ENCODE results near the gene MAGEA9.
"Not testable (repeated sequence)": the region's sequence is repeated elsewhere in the genome, so short reads cannot be mapped to it uniquely, and the experiment has no call there.

MAGEA9 gene

DNA sequence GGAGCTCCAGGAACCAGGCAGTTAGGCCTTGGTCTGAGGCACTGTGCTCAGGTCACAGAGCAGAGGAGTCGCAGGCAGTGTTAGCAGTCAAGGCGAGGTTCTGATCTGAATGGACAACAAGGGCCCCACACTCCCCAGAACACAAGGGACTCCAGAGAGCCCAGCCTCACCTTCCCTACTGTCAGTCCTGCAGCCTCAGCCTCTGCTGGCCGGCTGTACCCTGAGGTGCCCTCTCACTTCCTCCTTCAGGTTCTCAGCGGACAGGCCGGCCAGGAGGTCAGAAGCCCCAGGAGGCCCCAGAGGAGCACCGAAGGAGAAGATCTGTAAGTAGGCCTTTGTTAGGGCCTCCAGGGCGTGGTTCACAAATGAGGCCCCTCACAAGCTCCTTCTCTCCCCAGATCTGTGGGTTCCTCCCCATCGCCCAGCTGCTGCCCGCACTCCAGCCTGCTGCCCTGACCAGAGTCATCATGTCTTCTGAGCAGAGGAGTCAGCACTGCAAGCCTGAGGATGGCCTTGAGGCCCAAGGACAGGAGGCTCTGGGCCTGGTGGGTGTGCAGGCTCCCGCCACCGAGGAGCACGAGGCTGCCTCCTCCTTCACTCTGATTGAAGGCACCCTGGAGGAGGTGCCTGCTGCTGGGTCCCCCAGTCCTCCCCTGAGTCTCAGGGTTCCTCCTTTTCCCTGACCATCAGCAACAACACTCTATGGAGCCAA is 26.2 kb downstream of the MAGEA9 start:
- DNase-seq (ENCODE audit: low read depth in 3 of 3, low spot score in 1 of 3), result no peak

DNA sequence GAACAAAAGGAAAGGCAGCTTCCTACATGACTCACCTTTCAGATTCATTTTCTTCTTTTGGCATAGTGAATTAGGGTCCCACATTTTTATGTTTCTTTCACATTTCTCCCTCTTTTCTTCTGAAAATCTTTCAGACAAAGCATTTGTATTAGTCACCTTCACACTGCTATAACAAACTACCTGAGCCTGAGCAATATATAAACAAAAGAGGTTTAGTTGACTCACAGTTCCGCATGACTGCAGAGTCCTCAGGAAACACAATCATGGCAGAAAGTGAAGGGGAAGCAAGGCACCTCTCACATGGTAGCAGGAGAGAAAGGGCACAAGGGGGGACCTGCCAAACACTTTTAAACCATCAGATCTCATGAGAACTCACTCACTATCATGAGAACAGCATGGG is 36.9 kb downstream of the MAGEA9 start:
- DNase-seq (ENCODE audit: low read depth in 3 of 3, low spot score in 1 of 3), result no peak

DNA sequence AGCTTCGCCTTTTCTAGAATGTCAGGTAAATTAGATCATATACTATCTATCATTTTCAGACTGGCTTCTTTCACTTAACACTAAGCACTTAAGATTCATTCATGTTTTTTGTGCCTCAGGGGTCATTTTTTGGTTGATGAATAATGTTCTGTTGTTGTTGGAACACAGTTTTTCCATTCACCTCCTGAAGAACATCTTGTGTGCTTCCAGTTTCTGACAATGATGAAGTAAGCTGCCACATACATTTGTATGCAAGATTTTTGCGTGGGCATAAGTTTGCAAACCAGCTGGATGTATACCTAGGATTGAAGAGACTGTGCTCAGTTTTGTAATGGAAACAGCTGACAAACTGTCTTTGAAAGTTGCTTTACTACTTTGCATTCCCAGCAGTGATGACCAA is 37.6 kb downstream of the MAGEA9 start:
- no peak for DNase-seq (ENCODE audit: low read depth in 3 of 3, low spot score in 1 of 3)

DNA sequence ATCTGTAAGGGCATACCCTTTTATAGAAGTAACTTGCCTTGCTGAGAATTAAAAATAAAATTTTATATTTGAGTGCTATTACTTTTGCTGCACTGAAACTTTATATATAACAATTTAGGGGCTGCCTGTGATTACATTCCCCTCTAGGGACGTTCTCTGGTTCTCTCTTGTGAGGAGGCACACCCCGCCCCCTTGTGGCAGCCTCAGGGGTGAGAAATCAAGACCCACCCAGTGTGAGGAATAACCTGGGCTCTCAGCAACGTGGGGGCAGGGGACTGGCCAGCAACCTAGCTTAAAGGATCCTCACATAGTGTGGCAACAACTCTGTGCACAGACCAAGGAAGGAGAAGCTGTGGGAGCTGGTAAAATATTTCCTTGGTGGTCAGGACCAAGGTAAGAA is 43.7 kb downstream of the MAGEA9 start:
- peak in 1 of 3 donors; percentile 31 for DNase-seq (ENCODE audit: low read depth in 3 of 3, low spot score in 1 of 3)

DNA sequence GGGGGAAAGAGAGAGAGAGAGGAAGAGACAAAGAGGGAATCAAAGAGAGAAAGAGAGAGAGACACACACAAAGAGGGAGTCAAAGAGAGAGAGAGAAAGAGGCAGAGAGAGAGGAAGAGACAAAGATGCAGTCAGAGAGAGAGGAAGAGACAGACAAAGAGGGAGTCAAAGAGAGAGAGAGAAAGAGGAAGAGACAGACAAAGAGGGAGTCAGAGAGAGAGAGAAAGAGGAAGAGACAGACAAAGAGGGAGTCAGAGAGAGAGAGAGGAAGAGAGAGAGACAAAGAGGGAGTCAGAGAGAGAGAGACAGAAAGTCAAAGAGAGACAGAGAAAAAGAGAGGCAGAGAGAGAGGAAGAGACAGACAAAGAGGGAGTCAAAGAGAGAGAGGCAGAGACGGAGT is 45.5 kb downstream of the MAGEA9 start:
- DNase-seq (ENCODE audit: low read depth in 3 of 3, low spot score in 1 of 3), result no peak

DNA sequence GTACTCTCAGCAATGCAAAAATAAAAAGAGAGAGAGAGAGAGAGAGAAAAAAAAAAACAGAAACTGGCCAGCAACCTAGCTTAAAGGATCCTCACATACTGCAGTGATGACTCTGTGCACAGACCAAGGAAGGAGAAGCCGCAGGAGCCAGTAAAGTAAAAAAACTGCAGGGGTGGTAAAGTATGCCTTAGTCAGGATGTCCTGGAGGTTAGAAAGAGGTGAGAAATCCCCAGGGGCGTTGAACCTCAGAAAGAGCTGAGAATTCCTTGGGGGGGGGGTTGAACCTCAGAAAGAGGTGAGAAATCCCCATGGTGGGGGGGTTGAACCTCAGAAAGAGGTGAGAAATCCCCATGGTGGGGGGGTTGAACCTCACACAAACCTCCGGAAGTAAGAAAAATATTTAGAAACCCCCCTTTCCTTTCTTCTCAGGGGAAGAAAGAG is 48.0 kb downstream of the MAGEA9 start:
- DNase-seq (ENCODE audit: low read depth in 3 of 3, low spot score in 1 of 3), result no peak

DNA sequence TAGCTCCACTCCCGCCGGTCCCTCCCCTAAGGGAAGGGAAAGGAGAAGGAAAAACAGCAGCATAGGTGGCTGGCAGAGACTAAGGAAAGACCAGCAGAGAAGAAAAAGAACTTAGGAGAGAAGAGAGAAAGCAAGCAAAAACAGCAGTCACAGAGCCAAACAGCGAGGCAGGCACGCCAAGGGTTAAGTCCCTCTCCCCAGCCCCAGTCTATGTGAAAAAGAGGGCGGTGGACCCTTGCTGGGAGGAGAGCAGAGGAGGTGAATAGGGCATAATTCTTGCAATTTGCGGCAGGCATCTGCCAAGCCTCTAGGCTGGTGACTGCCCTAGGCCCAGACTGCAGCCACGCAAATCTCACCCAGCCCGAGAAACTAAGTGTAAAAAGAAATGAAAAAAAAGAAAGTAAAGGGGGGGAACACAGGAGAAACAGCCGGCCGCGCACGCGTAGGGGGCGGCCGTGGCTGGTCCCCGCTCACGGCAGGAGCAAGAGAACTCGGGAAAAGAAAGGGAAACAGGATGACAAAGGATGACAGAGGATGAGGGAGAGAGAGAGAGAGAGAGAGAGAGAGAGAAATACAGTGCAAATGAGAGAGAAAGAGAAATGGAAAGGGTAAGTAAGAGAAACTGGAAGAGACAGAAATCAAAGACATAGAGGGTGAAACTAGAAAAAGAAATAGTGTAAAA is 48.6 kb downstream of the MAGEA9 start:
- DNase-seq (ENCODE audit: low read depth in 3 of 3, low spot score in 1 of 3), result no peak

DNA sequence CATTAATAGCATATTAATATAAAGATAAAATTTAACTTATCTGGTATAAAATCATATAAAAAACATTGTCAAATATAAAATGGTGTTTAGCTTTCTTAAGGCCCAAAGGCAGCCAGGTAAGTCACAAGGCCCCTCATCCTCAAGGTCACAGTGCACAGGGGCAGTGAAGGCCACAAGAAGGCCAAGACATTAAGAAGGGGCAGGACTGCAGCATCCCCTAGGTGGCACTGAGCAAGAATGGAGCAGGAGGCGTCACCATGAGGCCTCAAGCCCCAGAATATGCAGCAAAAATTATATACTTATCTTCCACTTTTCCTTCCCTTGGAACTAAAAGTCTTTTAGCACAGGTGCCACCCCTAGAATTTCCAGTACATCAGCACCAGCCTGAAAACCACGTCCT is 49.7 kb downstream of the MAGEA9 start:
- DNase-seq (ENCODE audit: low read depth in 3 of 3, low spot score in 1 of 3), result no peak

DNA sequence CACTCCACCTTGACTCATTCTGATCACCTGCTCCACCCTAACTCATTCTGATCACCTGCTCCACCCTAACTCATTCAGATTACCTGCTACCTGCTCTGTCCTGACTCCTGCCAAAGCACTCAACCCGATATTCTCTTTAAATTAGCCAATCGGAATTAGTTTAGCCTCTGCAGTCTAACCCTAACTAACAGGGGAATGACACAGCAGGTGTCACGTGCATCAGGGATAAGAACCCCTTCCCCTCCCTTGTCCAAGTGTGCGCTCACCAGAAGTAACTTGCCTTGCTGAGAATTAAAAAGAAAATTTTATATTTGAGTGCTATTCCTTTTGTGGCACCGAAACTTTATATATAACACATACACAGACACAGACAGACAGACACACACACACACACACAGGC is 55.0 kb downstream of the MAGEA9 start:
- not testable (repeated sequence) for DNase-seq (ENCODE audit: low read depth in 3 of 3, low spot score in 1 of 3)

DNA sequence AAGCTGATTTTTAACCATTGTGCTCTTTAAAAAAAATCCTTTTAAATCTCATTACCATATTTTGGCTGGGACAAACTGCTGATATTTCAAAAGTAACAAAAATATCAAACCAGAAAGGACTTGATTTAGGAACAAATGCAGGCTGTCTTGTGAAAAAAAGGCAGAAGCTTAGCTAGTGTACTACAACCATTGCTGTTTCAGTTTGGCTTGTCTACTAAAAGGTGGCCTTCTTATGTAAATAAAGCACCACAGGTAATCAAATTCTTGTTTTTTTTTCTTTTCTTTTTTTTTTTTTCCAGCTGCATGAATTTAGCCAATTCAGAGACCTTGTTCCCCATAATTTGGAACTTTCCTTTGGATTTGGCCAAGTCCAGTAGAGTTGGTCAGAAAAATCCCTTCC is 55.4 kb downstream of the MAGEA9 start:
- DNase-seq (ENCODE audit: low read depth in 3 of 3, low spot score in 1 of 3), result no peak

Measured in stimulated activated CD4-positive, alpha-beta T cell treated with anti-CD3 and anti-CD28 coated beads, TNF-alpha, amount 100 ng/mL, for 1 hour (primary cell).